AG09319 (cell line): ENCODE measurements around the gene LMAN2L.

Source experiments
- DNase-seq: peaks from one replicate; pipeline ENCODE4 v3.0.0-alpha.2; 2010; ENCODE audit warnings: low read depth; ENCODE audit errors: extremely low read depth
- TF ChIP-seq, protein P1 (sequence below): IDR thresholded peaks from 2 replicates; pipeline ENCODE4 v1.5.1; 2011; ENCODE audit warnings: low read depth, mild to moderate bottlenecking, inconsistent platforms, low read length, moderate library complexity

LMAN2L gene

DNA sequence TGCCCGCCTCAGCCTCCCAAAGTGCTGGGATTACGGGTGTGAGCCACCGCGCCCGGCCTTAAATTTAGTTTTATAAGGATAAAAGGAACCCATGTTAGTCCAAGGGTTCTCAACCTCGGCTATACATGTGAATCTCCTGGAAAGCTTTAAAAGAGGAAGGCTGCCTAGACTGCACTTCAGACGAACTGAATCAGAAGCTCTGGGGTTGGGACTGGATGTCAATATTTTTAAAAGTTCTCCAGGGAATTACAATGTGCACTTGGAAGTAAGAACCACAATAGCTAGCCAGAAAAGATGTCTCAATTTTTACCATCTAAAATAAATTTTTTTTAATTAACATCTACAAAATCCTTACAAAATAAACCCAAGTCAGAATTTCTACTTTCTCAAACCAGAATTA lies 10.1 kb downstream of the LMAN2L start:
- TF ChIP-seq, protein P1, sequence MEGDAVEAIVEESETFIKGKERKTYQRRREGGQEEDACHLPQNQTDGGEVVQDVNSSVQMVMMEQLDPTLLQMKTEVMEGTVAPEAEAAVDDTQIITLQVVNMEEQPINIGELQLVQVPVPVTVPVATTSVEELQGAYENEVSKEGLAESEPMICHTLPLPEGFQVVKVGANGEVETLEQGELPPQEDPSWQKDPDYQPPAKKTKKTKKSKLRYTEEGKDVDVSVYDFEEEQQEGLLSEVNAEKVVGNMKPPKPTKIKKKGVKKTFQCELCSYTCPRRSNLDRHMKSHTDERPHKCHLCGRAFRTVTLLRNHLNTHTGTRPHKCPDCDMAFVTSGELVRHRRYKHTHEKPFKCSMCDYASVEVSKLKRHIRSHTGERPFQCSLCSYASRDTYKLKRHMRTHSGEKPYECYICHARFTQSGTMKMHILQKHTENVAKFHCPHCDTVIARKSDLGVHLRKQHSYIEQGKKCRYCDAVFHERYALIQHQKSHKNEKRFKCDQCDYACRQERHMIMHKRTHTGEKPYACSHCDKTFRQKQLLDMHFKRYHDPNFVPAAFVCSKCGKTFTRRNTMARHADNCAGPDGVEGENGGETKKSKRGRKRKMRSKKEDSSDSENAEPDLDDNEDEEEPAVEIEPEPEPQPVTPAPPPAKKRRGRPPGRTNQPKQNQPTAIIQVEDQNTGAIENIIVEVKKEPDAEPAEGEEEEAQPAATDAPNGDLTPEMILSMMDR, result no peak
- DNase-seq, result no peak

DNA sequence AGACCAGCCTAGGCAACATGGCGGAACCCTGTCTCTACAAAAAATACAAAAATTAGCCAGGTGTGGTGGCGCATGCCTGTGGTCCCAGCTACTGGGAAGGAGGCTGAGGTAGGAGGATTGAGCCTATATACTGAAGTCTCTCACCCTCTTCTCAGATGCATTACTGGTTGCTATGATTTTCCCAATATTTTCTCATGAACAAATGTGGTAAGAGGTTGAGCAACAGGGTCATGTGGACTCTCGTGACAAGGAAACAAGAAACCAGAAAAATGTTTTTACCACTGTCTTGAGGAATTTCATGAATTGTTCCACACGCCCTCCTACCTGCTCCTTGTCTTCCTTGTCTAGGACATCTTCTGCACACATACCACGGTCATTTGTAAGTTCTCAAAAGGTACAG lies 12.4 kb downstream of the LMAN2L start:
- TF ChIP-seq, protein P1, result no peak
- DNase-seq, result no peak

- TF ChIP-seq, protein P1, result no peak
- DNase-seq, result no peak
Measured at GRCh38 chr2:96726131-96726530, 13.7 kb downstream of the LMAN2L start.

DNA sequence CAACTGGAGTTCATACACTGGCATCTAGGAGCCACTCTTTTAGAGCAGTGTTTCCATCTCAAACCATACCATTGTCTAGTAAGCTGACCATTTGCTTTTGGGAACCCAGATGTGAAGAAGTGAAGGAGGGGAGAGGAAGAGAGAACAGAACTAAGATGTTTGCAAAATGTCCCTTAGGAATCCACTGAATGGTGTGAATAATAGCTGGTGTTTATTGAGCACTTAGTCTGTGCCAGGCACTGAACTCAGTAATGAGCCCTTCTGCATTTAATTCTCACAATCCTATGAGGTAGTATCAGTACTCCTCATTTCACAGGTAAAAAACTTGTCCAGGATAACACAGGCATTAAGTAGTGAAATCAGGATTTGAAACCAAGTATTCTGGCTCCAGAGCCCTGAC lies 23.5 kb downstream of the LMAN2L start:
- DNase-seq, result no peak
- TF ChIP-seq, protein P1, result no peak

DNA sequence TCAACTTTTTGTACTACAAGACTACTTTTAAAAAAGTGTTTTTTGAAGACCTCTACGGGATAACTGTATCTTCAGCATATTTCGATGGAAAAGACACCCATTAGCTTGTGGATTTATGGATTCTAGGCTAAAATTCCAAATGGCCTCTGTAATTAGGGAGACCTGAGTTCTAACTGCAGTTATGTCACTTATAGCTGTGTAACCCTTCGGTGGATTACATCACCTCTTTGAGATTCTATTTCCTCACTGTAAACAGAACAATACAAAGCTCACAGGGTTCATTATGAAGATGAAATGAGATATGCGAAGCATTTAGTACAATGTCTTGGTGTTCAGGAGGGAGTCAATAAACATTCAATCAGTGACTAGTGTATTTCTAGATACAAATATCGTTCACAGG lies 24.2 kb downstream of the LMAN2L start:
- no peak for DNase-seq
- TF ChIP-seq, protein P1, result no peak

- TF ChIP-seq, protein P1, result no peak
- no peak for DNase-seq
Measured at GRCh38 chr2:96710985-96711384, 28.9 kb downstream of the LMAN2L start.

DNA sequence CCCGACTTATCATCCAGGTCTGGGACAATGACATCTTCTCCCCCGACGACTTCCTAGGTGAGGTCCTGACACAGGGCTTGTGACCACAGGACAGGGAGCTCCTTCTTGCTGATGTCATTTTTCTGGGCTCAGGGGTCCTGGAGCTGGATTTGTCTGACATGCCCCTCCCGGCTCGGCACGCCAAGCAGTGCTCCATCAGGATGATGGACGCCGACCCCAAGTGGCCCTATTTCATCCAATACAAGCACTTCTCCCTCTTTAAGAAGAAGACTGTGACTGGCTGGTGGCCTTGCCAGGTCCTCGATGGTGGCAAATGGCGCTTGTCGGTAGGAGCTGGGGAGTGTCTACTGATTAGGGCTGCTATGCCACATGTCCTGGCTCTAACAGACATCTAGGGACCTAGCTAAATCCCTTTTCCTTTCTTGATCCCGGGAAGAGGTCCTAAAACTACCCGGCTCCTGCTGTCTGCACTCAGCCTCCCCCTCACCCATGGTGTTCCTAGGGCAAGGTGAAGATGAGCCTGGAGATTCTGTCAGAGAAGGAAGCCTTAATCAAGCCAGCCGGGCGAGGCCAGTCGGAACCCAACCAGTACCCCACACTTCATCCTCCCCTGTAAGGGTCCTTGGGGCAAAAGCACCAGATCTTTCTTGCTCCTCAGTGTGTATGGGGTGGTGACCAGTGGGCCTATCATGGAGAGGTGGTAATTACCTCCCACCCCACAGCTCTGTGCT lies 36.7 kb downstream of the LMAN2L start:
- no peak for DNase-seq
- TF ChIP-seq, protein P1, result no peak
